Stimulated activated CD4-positive, alpha-beta T cell treated with anti-CD3 and anti-CD28 coated beads, Interleukin-15, amount 100 ng/mL, for 48 hours (primary cell): ENCODE data around the gene SPATA7.

Source experiments
- DNase-seq, 2 donors: peaks; one replicate each; pipeline ENCODE4 v3.0.0-alpha.2; 2020; ENCODE audit warnings: low read depth in 2 of 2

The SPATA7 gene

GRCh38 chr14:88481794-88482193 is 96.3 kb downstream of the SPATA7 start:
- no peak for DNase-seq

DNA sequence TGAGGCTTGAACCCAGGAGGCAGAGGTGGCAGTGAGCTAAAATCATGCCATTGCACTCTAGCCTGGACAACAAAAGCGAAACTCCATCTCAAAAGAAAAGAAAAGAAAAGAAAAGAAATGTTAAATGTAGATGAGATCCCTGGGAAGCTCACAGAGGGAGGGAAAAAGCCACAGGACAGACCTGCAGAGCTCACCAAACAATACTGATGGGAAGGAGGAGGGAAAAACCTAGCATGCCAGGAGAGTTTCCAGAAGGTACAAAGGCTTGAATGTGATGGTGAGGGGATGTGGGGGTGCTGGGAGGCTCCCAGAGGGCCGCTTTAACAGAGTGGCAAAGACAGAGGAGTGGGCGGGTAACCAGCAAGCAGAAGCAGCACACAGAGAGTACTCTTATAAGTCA is 97.1 kb downstream of the SPATA7 start:
- no peak for DNase-seq
